ENCODE measurements around the gene HESX1.

HESX1 gene

DNA sequence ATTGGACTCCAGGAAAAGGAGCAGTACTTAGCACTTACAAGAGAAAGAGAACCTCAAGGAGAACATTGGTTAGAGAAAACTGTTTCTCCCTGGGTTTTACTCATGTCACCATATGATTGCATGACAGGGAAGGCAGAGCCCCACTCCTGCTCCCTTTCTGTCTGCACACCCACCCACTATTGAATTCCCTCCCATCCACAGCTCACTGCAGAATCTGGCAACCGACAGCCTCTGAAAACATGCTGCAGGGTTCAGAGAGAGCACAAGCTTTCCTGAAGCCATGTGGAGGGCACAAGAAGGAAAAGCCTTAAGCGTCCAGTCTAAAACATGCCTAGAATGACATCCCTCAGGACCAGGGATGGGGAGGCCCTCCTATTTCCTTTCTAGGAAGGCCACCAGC is 31.6 kb downstream of the HESX1 start:
- Histone ChIP-seq H3K4me2 (ENCODE audit: low read length) (no peak overlapping the region), H3F3A (ENCODE audit: control insufficient read depth, insufficient read depth) (no peaks in the 10 kb centered on the region), H3K27ac (ENCODE audit: low read depth, low read length) (no peak overlapping the region), H3K4me3 (ENCODE audit: low read length) (no peak overlapping the region), H3K4me1 (ENCODE audit: control insufficient read depth, low read length) (peaks cover 22% of the 10 kb centered on the region), H3K27me3 (ENCODE audit: control insufficient read depth, low read length) (peaks cover 47% of the 10 kb centered on the region), H3K9me3 (ENCODE audit: control insufficient read depth, insufficient read depth, low read length) (no peaks in the 10 kb centered on the region), H3K36me3 (ENCODE audit: control insufficient read depth, low read length) (no peaks in the 10 kb centered on the region), H4K20me1 (ENCODE audit: control insufficient read depth, insufficient read depth, low read depth, low read length) (no peaks in the 10 kb centered on the region), H3K9me2 (replicated peaks; ENCODE audit: control insufficient read depth, low read length) (no peaks in the 10 kb centered on the region), H3K79me2 (ENCODE audit: control insufficient read depth, low read length) (no peaks in the 10 kb centered on the region)
- TF ChIP-seq, protein P1, sequence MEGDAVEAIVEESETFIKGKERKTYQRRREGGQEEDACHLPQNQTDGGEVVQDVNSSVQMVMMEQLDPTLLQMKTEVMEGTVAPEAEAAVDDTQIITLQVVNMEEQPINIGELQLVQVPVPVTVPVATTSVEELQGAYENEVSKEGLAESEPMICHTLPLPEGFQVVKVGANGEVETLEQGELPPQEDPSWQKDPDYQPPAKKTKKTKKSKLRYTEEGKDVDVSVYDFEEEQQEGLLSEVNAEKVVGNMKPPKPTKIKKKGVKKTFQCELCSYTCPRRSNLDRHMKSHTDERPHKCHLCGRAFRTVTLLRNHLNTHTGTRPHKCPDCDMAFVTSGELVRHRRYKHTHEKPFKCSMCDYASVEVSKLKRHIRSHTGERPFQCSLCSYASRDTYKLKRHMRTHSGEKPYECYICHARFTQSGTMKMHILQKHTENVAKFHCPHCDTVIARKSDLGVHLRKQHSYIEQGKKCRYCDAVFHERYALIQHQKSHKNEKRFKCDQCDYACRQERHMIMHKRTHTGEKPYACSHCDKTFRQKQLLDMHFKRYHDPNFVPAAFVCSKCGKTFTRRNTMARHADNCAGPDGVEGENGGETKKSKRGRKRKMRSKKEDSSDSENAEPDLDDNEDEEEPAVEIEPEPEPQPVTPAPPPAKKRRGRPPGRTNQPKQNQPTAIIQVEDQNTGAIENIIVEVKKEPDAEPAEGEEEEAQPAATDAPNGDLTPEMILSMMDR (IDR thresholded peaks at IDR 0.05; ENCODE audit: low read depth, low read length, poor library complexity, severe bottlenecking), result no peak
- no peak for TF ChIP-seq EZH2phosphoT487 (IDR thresholded peaks at IDR 0.05; ENCODE audit: borderline replicate concordance, low read length)

DNA sequence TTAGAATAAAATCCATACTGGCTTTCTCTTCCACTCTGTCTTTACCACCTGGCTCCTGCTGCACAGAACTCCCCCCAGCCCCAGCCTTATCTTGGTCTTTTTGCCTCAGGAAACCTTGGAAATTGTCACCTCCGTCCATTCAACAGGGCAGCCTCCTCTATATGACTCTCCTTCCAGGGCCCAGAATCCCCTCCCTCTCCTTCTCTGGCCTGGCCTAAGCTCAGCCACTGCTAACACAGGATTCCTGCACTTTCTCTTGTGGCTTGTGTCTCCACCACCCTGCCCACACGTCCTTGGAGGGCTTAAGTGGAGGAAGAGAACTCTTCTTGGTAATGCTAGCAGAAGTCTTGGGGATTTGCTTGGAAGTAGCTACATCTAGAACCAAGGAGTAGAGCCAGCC is 33.1 kb downstream of the HESX1 start:
- H3K27ac ChIP-seq (ENCODE audit: low read depth, low read length), result no peak overlapping the region
- H3K79me2 ChIP-seq (ENCODE audit: control insufficient read depth, low read length), result no peaks in the 10 kb centered on the region
- no peak overlapping the region for H3K4me3 ChIP-seq (ENCODE audit: low read length)
- H3K9me3 ChIP-seq (ENCODE audit: control insufficient read depth, insufficient read depth, low read length), result no peaks in the 10 kb centered on the region
- H3K4me1 ChIP-seq (ENCODE audit: control insufficient read depth, low read length), result peaks cover 22% of the 10 kb centered on the region
- no peaks in the 10 kb centered on the region for H3K36me3 ChIP-seq (ENCODE audit: control insufficient read depth, low read length)
- H4K20me1 ChIP-seq (ENCODE audit: control insufficient read depth, insufficient read depth, low read depth, low read length), result no peaks in the 10 kb centered on the region
- no peaks in the 10 kb centered on the region for H3F3A ChIP-seq (ENCODE audit: control insufficient read depth, insufficient read depth)
- H3K4me2 ChIP-seq (ENCODE audit: low read length), result no peak overlapping the region
- H3K27me3 ChIP-seq (ENCODE audit: control insufficient read depth, low read length), result peaks cover 57% of the 10 kb centered on the region
- no peak for TF ChIP-seq EZH2phosphoT487 (IDR thresholded peaks at IDR 0.05; ENCODE audit: borderline replicate concordance, low read length)
- TF ChIP-seq, protein P1 (IDR thresholded peaks at IDR 0.05; ENCODE audit: low read depth, low read length, poor library complexity, severe bottlenecking), result no peak
- no peaks in the 10 kb centered on the region for H3K9me2 ChIP-seq (replicated peaks; ENCODE audit: control insufficient read depth, low read length)

DNA sequence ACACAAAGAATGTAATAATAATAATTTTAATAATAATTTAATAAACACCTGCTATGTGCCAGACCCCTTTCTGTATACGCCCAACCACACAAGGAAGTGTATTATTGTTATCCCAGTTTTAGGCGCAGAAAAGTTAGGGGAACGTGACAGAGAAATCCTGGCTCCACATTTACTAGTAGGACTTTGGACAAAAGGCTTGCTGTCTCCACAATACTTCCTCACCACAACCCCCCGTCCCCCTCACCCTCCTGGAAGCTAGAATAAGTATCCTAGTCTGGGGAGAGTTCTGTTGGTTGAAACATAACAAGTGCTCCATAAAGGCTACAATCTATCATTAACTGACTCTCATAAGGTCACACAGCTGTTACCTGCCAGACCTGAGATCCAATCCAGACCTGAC is 34.1 kb downstream of the HESX1 start:
- peaks cover 22% of the 10 kb centered on the region for H3K4me1 ChIP-seq (ENCODE audit: control insufficient read depth, low read length)
- H3K4me2 ChIP-seq (ENCODE audit: low read length), result peak overlapping the region; percentile 73
- TF ChIP-seq, protein P1 (IDR thresholded peaks at IDR 0.05; ENCODE audit: low read depth, low read length, poor library complexity, severe bottlenecking), result no peak
- TF ChIP-seq EZH2phosphoT487 (IDR thresholded peaks at IDR 0.05; ENCODE audit: borderline replicate concordance, low read length), result no peak
- no peaks in the 10 kb centered on the region for H3K9me3 ChIP-seq (ENCODE audit: control insufficient read depth, insufficient read depth, low read length)
- no peaks in the 10 kb centered on the region for H4K20me1 ChIP-seq (ENCODE audit: control insufficient read depth, insufficient read depth, low read depth, low read length)
- H3K4me3 ChIP-seq (ENCODE audit: low read length), result no peak overlapping the region; the same call in 1 of the 2 replicates
- no peaks in the 10 kb centered on the region for H3F3A ChIP-seq (ENCODE audit: control insufficient read depth, insufficient read depth)
- no peaks in the 10 kb centered on the region for H3K9me2 ChIP-seq (replicated peaks; ENCODE audit: control insufficient read depth, low read length)
- no peaks in the 10 kb centered on the region for H3K79me2 ChIP-seq (ENCODE audit: control insufficient read depth, low read length)
- peaks cover 55% of the 10 kb centered on the region for H3K27me3 ChIP-seq (ENCODE audit: control insufficient read depth, low read length)
- no peaks in the 10 kb centered on the region for H3K36me3 ChIP-seq (ENCODE audit: control insufficient read depth, low read length)
- no peak overlapping the region for H3K27ac ChIP-seq (ENCODE audit: low read depth, low read length)
